Neural cell (in vitro differentiated cells): ENCODE data around the gene MEIS1. TPM values are rescaled to one million over a fixed set of nuclear protein-coding genes. Genes with fewer than 3 reads are reported as not detected.
A peak's percentile ranks its signal among the peaks of the same experiment; 100 is the strongest.

ENCODE experiments used
- H2AFZ ChIP-seq: fragments of 200-600, 300-800 bp; sonication (generic), shearing (Covaris generic); 2 replicates; pipeline ENCODE4 v1.6.0; 2014; ENCODE audit warnings: low read depth, mild to moderate bottlenecking, antibody characterized with exemption, low read length, moderate library complexity
- H3F3A ChIP-seq: fragments of 200-600 bp; shearing (Covaris generic); 2 replicates; pipeline ENCODE4 v1.6.1; 2016; ENCODE audit warnings: mild to moderate bottlenecking, moderate library complexity, mixed read lengths, antibody characterized with exemption, low read length; ENCODE audit not compliant: insufficient read depth, poor library complexity, severe bottlenecking
- H3K27ac ChIP-seq: fragments of 200-600, 300-800 bp; sonication (generic), shearing (Covaris generic); 2 replicates; pipeline ENCODE4 v1.5.1; 2014; ENCODE audit warnings: mild to moderate bottlenecking, low read length, moderate library complexity
- H3K27me3 ChIP-seq: fragments of 300-800, 200-600 bp; sonication (generic), shearing (Covaris generic); 2 replicates; pipeline ENCODE4 v1.6.0; 2014; ENCODE audit warnings: mild to moderate bottlenecking, low read depth, low read length, moderate library complexity; ENCODE audit not compliant: insufficient read depth
- H3K36me3 ChIP-seq: fragments of 300-800, 200-600 bp; sonication (generic), shearing (Covaris generic); 2 replicates; pipeline ENCODE4 v1.5.1; 2014; ENCODE audit warnings: mild to moderate bottlenecking, antibody characterized with exemption, low read length, moderate library complexity; ENCODE audit not compliant: insufficient read depth
- H3K4me2 ChIP-seq: fragments of 300-800, 200-600 bp; sonication (generic), shearing (Covaris generic); 2 replicates; pipeline ENCODE4 v1.6.0; 2014; ENCODE audit warnings: mild to moderate bottlenecking, low read length
- H3K4me3 ChIP-seq: fragments of 300-800, 200-600 bp; sonication (generic), shearing (Covaris generic); 2 replicates; pipeline ENCODE4 v1.5.1; 2014; ENCODE audit warnings: mild to moderate bottlenecking, low read length, moderate library complexity
- H3K79me2 ChIP-seq: fragments of 200-600 bp; shearing (Covaris generic); replicated peaks from 2 replicates; pipeline ENCODE4 v1.6.0; 2014; ENCODE audit warnings: mild to moderate bottlenecking, low read length, moderate library complexity; ENCODE audit not compliant: insufficient read depth
- H3K9ac ChIP-seq: fragments of 300-800, 200-600 bp; sonication (generic), shearing (Covaris generic); 2 replicates; pipeline ENCODE4 v1.6.1; 2016; ENCODE audit warnings: mild to moderate bottlenecking, low read length, mixed read lengths
- H3K9me2 ChIP-seq: fragments of 200-600 bp; shearing (Covaris generic); 2 replicates; pipeline ENCODE4 v1.6.1; 2016; ENCODE audit warnings: mild to moderate bottlenecking, low read length, mixed read lengths; ENCODE audit not compliant: insufficient read depth
- H3K9me3 ChIP-seq: fragments of 200-600, 300-800 bp; sonication (generic), shearing (Covaris generic); 2 replicates; pipeline ENCODE4 v1.6.1; 2016; ENCODE audit warnings: mild to moderate bottlenecking, mixed run types, low read length, moderate library complexity, mixed read lengths
- H4K20me1 ChIP-seq: fragments of 200-600 bp; shearing (Covaris generic); 2 replicates; pipeline ENCODE4 v1.6.1; 2016; ENCODE audit warnings: mild to moderate bottlenecking, mixed run types; ENCODE audit not compliant: insufficient read depth
- CTCF ChIP-seq: fragments of 450-650 bp; IDR thresholded peaks from 2 replicates; pipeline ENCODE4 v1.5.1; 2014; ENCODE audit warnings: antibody characterized with exemption, mild to moderate bottlenecking, moderate library complexity; ENCODE audit not compliant: poor library complexity, severe bottlenecking
- EP300 ChIP-seq: fragments of 450-650 bp; conservative IDR thresholded peaks from 2 replicates; pipeline ENCODE4 v1.6.1; 2014; ENCODE audit warnings: antibody characterized with exemption, mild to moderate bottlenecking, moderate library complexity; ENCODE audit not compliant: poor library complexity, severe bottlenecking
- EZH2 ChIP-seq: fragments of 200-600, 300-800 bp; shearing (Covaris generic), sonication (generic); IDR thresholded peaks from 2 replicates; pipeline ENCODE4 v1.6.1; 2014; ENCODE audit warnings: antibody characterized with exemption, low read length, borderline replicate concordance, mild to moderate bottlenecking; ENCODE audit not compliant: insufficient read depth, poor library complexity, severe bottlenecking
- MXI1 ChIP-seq: fragments of 450-650 bp; conservative IDR thresholded peaks from 2 replicates; pipeline ENCODE4 v1.6.1; 2014; ENCODE audit warnings: antibody characterized with exemption, mild to moderate bottlenecking; ENCODE audit not compliant: poor library complexity, severe bottlenecking
- POLR2AphosphoS5 ChIP-seq: IDR thresholded peaks from 2 replicates; pipeline ENCODE4 v1.6.1; 2012
- RAD21 ChIP-seq: fragments of 450-650 bp; conservative IDR thresholded peaks from 2 replicates; pipeline ENCODE4 v1.6.1; 2014; ENCODE audit warnings: antibody characterized with exemption, mild to moderate bottlenecking, moderate library complexity
- REST ChIP-seq: IDR thresholded peaks from 2 replicates; pipeline ENCODE4 v1.6.1; 2012; ENCODE audit warnings: borderline replicate concordance
- SMC3 ChIP-seq: fragments of 450-650 bp; conservative IDR thresholded peaks from 2 replicates; pipeline ENCODE4 v1.6.1; 2014; ENCODE audit warnings: antibody characterized with exemption, mild to moderate bottlenecking, moderate library complexity; ENCODE audit not compliant: poor library complexity
- TAF1 ChIP-seq: IDR thresholded peaks from 2 replicates; pipeline ENCODE4 v1.6.1; 2012; ENCODE audit warnings: low read depth
- polyA plus RNA-seq: library from polyadenylated mRNA; depleted of rRNA; stranded (reverse); fragments of >200 nt; gene quantifications from 2 replicates; pipeline ENCODE4 v1.2.3, GENCODE V29; 2014

MEIS1 gene
- polyA plus RNA-seq, 1 donor from 2014 or later: 46.5 TPM

- H3K27ac ChIP-seq: peak overlapping the region; percentile 18
- H4K20me1 ChIP-seq: no peaks in the 10 kb centered on the region
- H3K4me2 ChIP-seq: peak overlapping the region; percentile 12
- no peak for TF ChIP-seq POLR2AphosphoS5
- TF ChIP-seq EP300: no peak
- peak overlapping the region; percentile 22 for H3K4me3 ChIP-seq
- H3K9ac ChIP-seq: no peak overlapping the region
- peaks cover 4% of the 10 kb centered on the region for H3K36me3 ChIP-seq
- H3F3A ChIP-seq: no peaks in the 10 kb centered on the region
- H3K27me3 ChIP-seq: no peaks in the 10 kb centered on the region
- no peak overlapping the region for H2AFZ ChIP-seq
- no peaks in the 10 kb centered on the region for H3K9me3 ChIP-seq
- no peaks in the 10 kb centered on the region for H3K9me2 ChIP-seq
- peaks cover 34% of the 10 kb centered on the region for H3K79me2 ChIP-seq
Measured at GRCh38 chr2:66469214-66469902, 34.4 kb downstream of the MEIS1 start.

- H3K79me2 ChIP-seq: peaks cover 26% of the 10 kb centered on the region
- peaks cover 6% of the 10 kb centered on the region for H3K36me3 ChIP-seq
- H3F3A ChIP-seq: no peaks in the 10 kb centered on the region
- H3K9me3 ChIP-seq: no peaks in the 10 kb centered on the region
- H3K27ac ChIP-seq: no peak overlapping the region
- no peaks in the 10 kb centered on the region for H4K20me1 ChIP-seq
- TF ChIP-seq EP300 (no peak), MXI1 (no peak), CTCF (no peak), POLR2AphosphoS5 (no peak), EZH2 (no peak), REST (no peak), RAD21 (no peak), SMC3 (no peak), TAF1 (no peak)
- H3K4me3 ChIP-seq: no peak overlapping the region
- peak overlapping the region; percentile 12 for H3K4me2 ChIP-seq
- H3K27me3 ChIP-seq: no peaks in the 10 kb centered on the region
- no peak overlapping the region for H3K9ac ChIP-seq
- no peaks in the 10 kb centered on the region for H3K9me2 ChIP-seq
- no peak overlapping the region for H2AFZ ChIP-seq
Measured at GRCh38 chr2:66470199-66470598, 35.3 kb downstream of the MEIS1 start.
